HepG2 (cell line): ENCODE measurements around the gene TREH. TPM values are rescaled to one million over a fixed set of nuclear protein-coding genes. Genes with fewer than 3 reads are reported as not detected.
A peak's percentile ranks its signal among the peaks of the same experiment; 100 is the strongest.

Experiments
- ATAC-seq: fragments of 200-7000 bp; cut with Tn5 transposase; 3 replicates; pipeline ENCODE4 v1.9.1; 2020; ENCODE audit warnings: mild to moderate bottlenecking, moderate library complexity
- BruUV-seq: library from RNA; stranded (reverse); fragments of 400-500 nt; replicated peaks from 2 replicates; lab custom pipeline; 2021; lab: Mats Ljungman, UMichigan
- CTCF ChIA-PET: fragments of 300-600 bp; formaldehyde crosslinking; extraction: SDS; loops from one replicate; lab custom pipeline; 2021; ENCODE audit warnings: low total read pairs, inconsistent platforms, low intra/inter-chr PET ratio; lab: Yijun Ruan, JAX
- POLR2A ChIA-PET: fragments of 350-600 bp; sonication (Branson Sonifier 250); formaldehyde crosslinking; loops from one replicate; lab custom pipeline; 2020; ENCODE audit warnings: antibody characterized with exemption, inconsistent platforms; lab: Yijun Ruan, JAX
- DNase-seq: peaks from one replicate; pipeline ENCODE4 v3.0.0-alpha.2; 2015; ENCODE audit warnings: low spot score
- FAIRE-seq: peaks from 3 replicates; lab custom pipeline; 2011; peaks lifted over from hg19 to GRCh38; lab: Jason Lieb, UNC
- H2AFZ ChIP-seq: one replicate; pipeline ENCODE4 v1.6.1; 2011; ENCODE audit warnings: low read length, inconsistent platforms
- H3K27ac ChIP-seq: fragments of 300-600 bp; 3 replicates; pipeline ENCODE4 v1.8.0; 2011; ENCODE audit warnings: mixed run types, mild to moderate bottlenecking, mixed read lengths, low read length, inconsistent platforms; ENCODE audit not compliant: insufficient read depth; ENCODE audit errors: extremely low read length
- H3K27me3 ChIP-seq, 2 experiments: fragments of 200-600 bp in 1 of 2; 2 replicates in 1 of 2; 3 replicates in 1 of 2; pipeline versions ENCODE4 v1.6.0 to v1.8.0; 2011; ENCODE audit warnings: low read length in 2 of 2, mild to moderate bottlenecking in 2 of 2, moderate library complexity in 2 of 2, inconsistent platforms in 1 of 2; ENCODE audit not compliant: insufficient read depth in 2 of 2, control insufficient read depth in 1 of 2
- H3K36me3 ChIP-seq, 2 experiments: fragments of 200-600 bp in 1 of 2; replicated peaks in 1 of 2; 2 replicates in 1 of 2; 3 replicates in 1 of 2; pipeline versions ENCODE4 v1.5.1 to v1.8.0; 2011; ENCODE audit warnings: low read length in 2 of 2, inconsistent platforms in 1 of 2; ENCODE audit not compliant: insufficient read depth in 2 of 2, control insufficient read depth in 1 of 2
- H3K4me1 ChIP-seq: 2 replicates; pipeline ENCODE4 v1.5.1; 2012; ENCODE audit warnings: low read length, inconsistent platforms; ENCODE audit not compliant: insufficient read depth
- H3K4me2 ChIP-seq: 2 replicates; pipeline ENCODE4 v1.6.0; 2011; ENCODE audit warnings: low read depth, low read length, inconsistent platforms
- H3K4me3 ChIP-seq, 3 experiments: fragments of 200-600 bp in 1 of 3; sonication (generic), shearing (Covaris generic) in 1 of 3; replicated peaks in 1 of 3; 2 replicates each; pipeline ENCODE4 v1.5.1; 2011 to 2016; ENCODE audit warnings: low read length in 3 of 3, inconsistent platforms in 2 of 3, low read depth in 2 of 3, mild to moderate bottlenecking in 2 of 3, control low read depth in 1 of 3, mixed read lengths in 1 of 3; ENCODE audit not compliant: insufficient read depth in 1 of 3
- H3K79me2 ChIP-seq: one replicate; pipeline ENCODE4 v1.6.1; 2011; ENCODE audit warnings: low read length, inconsistent platforms; ENCODE audit not compliant: insufficient read depth
- H3K9ac ChIP-seq: 2 replicates; pipeline ENCODE4 v1.6.0; 2011; ENCODE audit warnings: mild to moderate bottlenecking, low read depth, low read length, inconsistent platforms; ENCODE audit not compliant: insufficient read depth
- H3K9me3 ChIP-seq: 2 replicates; pipeline ENCODE4 v1.5.1; 2012; ENCODE audit warnings: mild to moderate bottlenecking, low read length
- H4K20me1 ChIP-seq: 2 replicates; pipeline ENCODE4 v1.6.0; 2011; ENCODE audit warnings: inconsistent platforms, mild to moderate bottlenecking, low read length, moderate library complexity; ENCODE audit not compliant: insufficient read depth
- AGO1 ChIP-seq: fragments of 200-400 bp; formaldehyde crosslinking; IDR thresholded peaks from 2 replicates; pipeline ENCODE4 v1.6.1; 2017; ENCODE audit warnings: mild to moderate bottlenecking, low read depth, low read length, moderate library complexity; ENCODE audit not compliant: poor library complexity, severe bottlenecking
- RARA ChIP-seq: IDR thresholded peaks from 2 replicates; pipeline ENCODE4 v1.6.1; 2016; ENCODE audit warnings: missing genetic modification reagents, missing compliant biosample characterization
- RBFOX2 ChIP-seq: fragments of 200-400 bp; formaldehyde crosslinking; IDR thresholded peaks from 2 replicates; pipeline ENCODE4 v1.6.1; 2017; ENCODE audit warnings: low read depth, mild to moderate bottlenecking, low read length
- RFX1 ChIP-seq: fragments of 450-650 bp; IDR thresholded peaks from 2 replicates; pipeline ENCODE4 v1.6.1; 2017
- TCF12 ChIP-seq, 2 experiments: fragments of 450-650 bp in 1 of 2; sonication (generic) in 1 of 2; formaldehyde crosslinking in 1 of 2; IDR thresholded peaks; 2 replicates each; pipeline versions ENCODE4 v1.6.1 to v1.8.0; 2017 to 2022; ENCODE audit warnings: antibody characterized with exemption in 1 of 2, mild to moderate bottlenecking in 1 of 2, missing genetic modification reagents in 1 of 2, moderate library complexity in 1 of 2
- ZBTB7A ChIP-seq: sonication (generic); formaldehyde crosslinking; IDR thresholded peaks from 2 replicates; pipeline ENCODE4 v1.8.0; 2022; ENCODE audit warnings: mild to moderate bottlenecking, missing genetic modification reagents
- ZMYM2 ChIP-seq: sonication (generic); formaldehyde crosslinking; IDR thresholded peaks from 2 replicates; pipeline ENCODE4 v1.8.0; 2022; ENCODE audit warnings: mild to moderate bottlenecking, missing genetic modification reagents
- ZNF354B ChIP-seq: sonication (generic); formaldehyde crosslinking; IDR thresholded peaks from 2 replicates; pipeline ENCODE4 v1.8.0; 2022; ENCODE audit warnings: mild to moderate bottlenecking, missing genetic modification reagents
- ZNF430 ChIP-seq: sonication (generic); formaldehyde crosslinking; IDR thresholded peaks from 2 replicates; pipeline ENCODE4 v1.9.0; 2021; ENCODE audit warnings: mild to moderate bottlenecking, missing genetic modification reagents
- ZNF577 ChIP-seq: sonication (generic); formaldehyde crosslinking; IDR thresholded peaks from 2 replicates; pipeline ENCODE4 v1.4.0; 2020; ENCODE audit warnings: mild to moderate bottlenecking, low read depth, missing genetic modification reagents, borderline replicate concordance
- WGBS: methylation state at CpG from one replicate; pipeline ENCODE4 v1.1.6; 2017; ENCODE audit warnings: low lambda C conversion rate; 5-methylcytosine and 5-hydroxymethylcytosine counted together
- in situ Hi-C: cut with HindIII; loops from 2 replicates; pipeline ENCODE4 v1.10.0; 2017; ENCODE audit warnings: low pct_unique_long_range_greater_than_20kb; ENCODE audit not compliant: extremely low pct_ligation_motif_present
- intact Hi-C: fragments of 100-400 bp; cut with micrococcal nuclease; formaldehyde crosslinking; loops from one replicate; pipeline ENCODE4 v1.10.0; 2022; ENCODE audit not compliant: unreplicated experiment
- polyA plus RNA-seq, 8 experiments: library from polyadenylated mRNA; depleted of rRNA in 3 of 8; stranded (reverse) in 7 of 8; unstranded in 1 of 8; fragments of >200 nt; fragmentation: Illumina TruSeq in 4 of 8; extraction: Trizol in 4 of 8; gene quantifications; 2 replicates each; pipeline versions ENCODE4 v1.2.1 to v1.2.3, GENCODE V29; 2011 to 2016; ENCODE audit warnings: low read depth in 4 of 8, missing spikeins in 1 of 8, mixed read lengths in 1 of 8; ENCODE audit not compliant: insufficient read depth in 1 of 8
- total RNA-seq, 5 experiments: library from RNA; depleted of rRNA; stranded (reverse); fragments of >200 nt; fragmentation: Illumina TruSeq; extraction: Trizol; gene quantifications; 2 replicates each; pipeline ENCODE4 v1.2.3, GENCODE V29; 2016; ENCODE audit warnings: low read depth in 1 of 5
- TF ChIP-seq, protein P1 (sequence below): sonication (generic); formaldehyde crosslinking; IDR thresholded peaks from 2 replicates; pipeline ENCODE4 v1.5.1; 2020; ENCODE audit warnings: mild to moderate bottlenecking, moderate library complexity, missing genetic modification reagents
- TF ChIP-seq, protein P2 (sequence below): sonication (generic); formaldehyde crosslinking; IDR thresholded peaks from 2 replicates; pipeline ENCODE4 v1.9.0; 2021; ENCODE audit warnings: missing genetic modification reagents, borderline replicate concordance
- TF ChIP-seq, protein P3 (sequence below): sonication (generic); formaldehyde crosslinking; IDR thresholded peaks from 2 replicates; pipeline ENCODE4 v1.4.0; 2020; ENCODE audit warnings: mild to moderate bottlenecking, missing genetic modification reagents

Gene TREH
- total and polyA plus RNA-seq, 2 of the 13 experiments (the other 11 are each of a cell fraction or from before 2014, with no cell fraction given) = 0.53 to 0.86 TPM

DNA sequence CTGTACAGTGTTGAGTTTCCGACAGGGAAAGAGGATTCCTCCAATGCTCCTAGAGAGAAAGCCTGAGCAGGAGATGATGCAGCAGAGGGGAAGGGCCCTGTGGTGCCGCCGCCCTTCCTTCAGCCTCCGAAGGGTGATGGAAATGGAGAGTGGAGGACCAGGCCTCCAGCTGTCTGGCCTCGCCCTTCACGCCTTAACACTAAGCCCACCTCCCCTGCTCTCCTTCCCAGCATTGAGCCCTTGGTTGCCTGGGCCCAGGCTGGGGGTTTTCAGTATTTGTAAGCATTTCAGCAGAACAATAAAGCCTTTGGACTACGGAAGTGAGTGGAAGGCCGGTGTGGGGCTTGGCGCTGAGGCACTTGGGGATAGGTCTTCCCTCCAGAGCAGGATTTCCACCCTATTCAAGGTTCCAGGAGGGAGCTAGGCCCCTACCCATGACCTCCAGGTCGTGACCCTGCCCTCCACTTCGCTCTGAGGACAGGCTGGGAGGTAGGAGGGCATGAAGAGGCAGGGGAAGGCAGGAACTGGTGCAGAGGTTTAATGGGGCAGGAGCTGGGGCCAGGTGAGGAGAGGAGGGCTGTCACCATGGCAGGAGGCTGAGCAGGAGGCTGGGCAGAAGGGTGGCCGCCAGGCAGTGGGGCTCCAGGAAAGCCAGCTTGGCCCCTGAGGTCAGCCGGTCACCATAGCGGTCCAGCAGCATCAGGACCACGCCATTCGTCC, 21.6 kb downstream of the TREH start:
- no peaks in the 10 kb centered on the region for H3K79me2 ChIP-seq
- H3K27ac ChIP-seq = no peak overlapping the region
- POLR2A ChIA-PET = interaction anchor here (1.0 to 2.9 kb wide), 3 partner anchors 16 to 37 kb away, joined by 4 to 12 read pairs (median 6); no protein-coding TSS in a partner anchor
- DNase-seq (no peak), FAIRE-seq (no peak), ATAC-seq (no peak)
- H3K4me2 ChIP-seq = no peak overlapping the region
- peaks cover 3 to 7% of the 10 kb centered on the region in 2 experiments; a peak in 4 of 5 replicates for H3K36me3 ChIP-seq
- BruUV-seq = no TSS peak
- no peaks in the 10 kb centered on the region for H3K9me3 ChIP-seq
- intact Hi-C loops (loop anchor here (2.0 to 5.0 kb wide), 2 partner anchors 36 to 51 kb away; partner anchors contain the start of gene PHLDB1), in situ Hi-C loops (no loop called here)
- peak; percentile 61 for TF ChIP-seq AGO1
- no peak for TF ChIP-seq ZNF354B (CRISPR knock-in tag)
- 0 out of 2 replicates have a peak, but pooled peaks have one; percentile 23 for TF ChIP-seq RBFOX2
- TF ChIP-seq ZNF430 (CRISPR knock-in tag) = no peak
- no peaks in the 10 kb centered on the region for H4K20me1 ChIP-seq
- no peak overlapping the region for H3K4me3 ChIP-seq
- no peaks in the 10 kb centered on the region for H3K27me3 ChIP-seq
- no peak overlapping the region for H3K9ac ChIP-seq
- CTCF ChIA-PET = interaction anchor here (3.3 to 3.6 kb wide), 2 partner anchors 32 to 63 kb away, joined by 23 to 49 read pairs; no protein-coding TSS in a partner anchor
- no peak overlapping the region for H2AFZ ChIP-seq
- WGBS = 81% methylated on average over 8 of the region's 16 CpGs
- H3K4me1 ChIP-seq = peaks cover 35% of the 10 kb centered on the region

DNA sequence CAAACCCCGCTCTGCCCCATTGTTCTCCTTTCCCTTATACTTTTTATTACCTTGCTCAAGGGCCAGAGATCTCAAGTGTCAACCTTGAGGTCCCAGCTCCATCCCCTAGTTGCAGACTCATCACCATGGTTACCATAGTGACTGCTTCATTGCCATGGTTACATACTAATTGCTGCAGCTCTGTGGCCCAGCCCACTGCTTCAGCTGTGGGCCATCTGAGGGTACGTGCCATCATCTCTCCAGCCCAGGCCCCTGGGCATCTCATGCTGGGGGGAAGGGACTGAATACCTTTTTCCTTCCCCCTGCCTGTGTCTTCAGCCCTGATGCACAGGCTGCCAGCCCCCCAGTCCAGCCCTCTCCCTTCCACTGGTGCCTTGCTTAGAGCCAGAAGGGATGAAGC, 22.2 kb downstream of the TREH start:
- Histone ChIP-seq H3K27me3 (no peaks in the 10 kb centered on the region), H3K4me3 (no peak overlapping the region), H3K4me1 (peaks cover 35% of the 10 kb centered on the region), H4K20me1 (no peaks in the 10 kb centered on the region), H3K9me3 (no peaks in the 10 kb centered on the region), H2AFZ (no peak overlapping the region), H3K36me3 (peaks cover 5 to 7% of the 10 kb centered on the region in 2 experiments; a peak in 4 of 5 replicates), H3K4me2 (no peak overlapping the region), H3K79me2 (no peaks in the 10 kb centered on the region), H3K27ac (no peak overlapping the region), H3K9ac (no peak overlapping the region)
- FAIRE-seq (no peak), DNase-seq (no peak), ATAC-seq (no peak)
- TF ChIP-seq ZNF577 (CRISPR knock-in tag) = no peak
- TF ChIP-seq RFX1 = peak; percentile 53; the same call in 1 of the 2 replicates
- no peak for TF ChIP-seq RARA (CRISPR knock-in tag)
- TF ChIP-seq, protein P1, sequence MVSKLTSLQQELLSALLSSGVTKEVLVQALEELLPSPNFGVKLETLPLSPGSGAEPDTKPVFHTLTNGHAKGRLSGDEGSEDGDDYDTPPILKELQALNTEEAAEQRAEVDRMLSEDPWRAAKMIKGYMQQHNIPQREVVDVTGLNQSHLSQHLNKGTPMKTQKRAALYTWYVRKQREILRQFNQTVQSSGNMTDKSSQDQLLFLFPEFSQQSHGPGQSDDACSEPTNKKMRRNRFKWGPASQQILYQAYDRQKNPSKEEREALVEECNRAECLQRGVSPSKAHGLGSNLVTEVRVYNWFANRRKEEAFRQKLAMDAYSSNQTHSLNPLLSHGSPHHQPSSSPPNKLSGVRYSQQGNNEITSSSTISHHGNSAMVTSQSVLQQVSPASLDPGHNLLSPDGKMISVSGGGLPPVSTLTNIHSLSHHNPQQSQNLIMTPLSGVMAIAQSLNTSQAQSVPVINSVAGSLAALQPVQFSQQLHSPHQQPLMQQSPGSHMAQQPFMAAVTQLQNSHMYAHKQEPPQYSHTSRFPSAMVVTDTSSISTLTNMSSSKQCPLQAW = no peak
- no peak for TF ChIP-seq TCF12 (IDR thresholded peaks at IDR 0.05)
- TF ChIP-seq TCF12 (CRISPR knock-in tag; IDR thresholded peaks at IDR 0.05) = no peak
- TF ChIP-seq, protein P2, sequence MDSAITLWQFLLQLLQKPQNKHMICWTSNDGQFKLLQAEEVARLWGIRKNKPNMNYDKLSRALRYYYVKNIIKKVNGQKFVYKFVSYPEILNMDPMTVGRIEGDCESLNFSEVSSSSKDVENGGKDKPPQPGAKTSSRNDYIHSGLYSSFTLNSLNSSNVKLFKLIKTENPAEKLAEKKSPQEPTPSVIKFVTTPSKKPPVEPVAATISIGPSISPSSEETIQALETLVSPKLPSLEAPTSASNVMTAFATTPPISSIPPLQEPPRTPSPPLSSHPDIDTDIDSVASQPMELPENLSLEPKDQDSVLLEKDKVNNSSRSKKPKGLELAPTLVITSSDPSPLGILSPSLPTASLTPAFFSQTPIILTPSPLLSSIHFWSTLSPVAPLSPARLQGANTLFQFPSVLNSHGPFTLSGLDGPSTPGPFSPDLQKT = no peak
- TF ChIP-seq ZBTB7A = no peak
- no peak for TF ChIP-seq ZMYM2 (CRISPR knock-in tag)
- TF ChIP-seq, protein P3, sequence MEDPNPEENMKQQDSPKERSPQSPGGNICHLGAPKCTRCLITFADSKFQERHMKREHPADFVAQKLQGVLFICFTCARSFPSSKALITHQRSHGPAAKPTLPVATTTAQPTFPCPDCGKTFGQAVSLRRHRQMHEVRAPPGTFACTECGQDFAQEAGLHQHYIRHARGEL (CRISPR knock-in tag) = no peak
- ChIA-PET POLR2A (interaction anchor here (1.0 to 1.9 kb wide), 2 partner anchors 17 to 37 kb away, joined by 4 to 6 read pairs; no protein-coding TSS in a partner anchor), CTCF (interaction anchor here (3.3 kb wide), 1 partner anchor 62 kb away, joined by 23 read pairs; no protein-coding TSS in a partner anchor)
- 98% methylated on average over 2 of the region's 2 CpGs for WGBS
- intact Hi-C loops = loop anchor here (5.0 kb wide), 1 partner anchor 35 kb away; no protein-coding TSS in a partner anchor
- BruUV-seq = no TSS peak
- in situ Hi-C loops = no loop called here
